HFFc6 (cell line): ENCODE results near the gene TMEM181. TPM values are rescaled to one million over a fixed set of nuclear protein-coding genes. Genes with fewer than 3 reads are reported as not detected.
"Not testable (repeated sequence)": the region's sequence is repeated elsewhere in the genome, so short reads cannot be mapped to it uniquely, and the experiment has no call there.

Experiments used
- DNase-seq: peaks from one replicate; pipeline ENCODE4 v3.0.0-alpha.2; 2018
- H3K27ac Mint-ChIP-seq: 2 replicates; pipeline ENCODE4 v1.8.0; 2020; ENCODE audit warnings: mild to moderate bottlenecking, mixed read lengths
- H3K27me3 Mint-ChIP-seq: 2 replicates; pipeline ENCODE4 v1.8.0; 2021; ENCODE audit warnings: mild to moderate bottlenecking, moderate library complexity, mixed read lengths; ENCODE audit not compliant: insufficient read depth
- H3K36me3 Mint-ChIP-seq: 2 replicates; pipeline ENCODE4 v1.8.0; 2021; ENCODE audit warnings: low read depth, mixed read lengths
- H3K4me1 Mint-ChIP-seq: 2 replicates; pipeline ENCODE4 v1.8.0; 2020; ENCODE audit warnings: low read depth, mixed read lengths
- H3K4me3 Mint-ChIP-seq: 2 replicates; pipeline ENCODE4 v1.8.0; 2020; ENCODE audit warnings: mild to moderate bottlenecking, moderate library complexity, mixed read lengths
- H3K9me3 Mint-ChIP-seq: 2 replicates; pipeline ENCODE4 v1.8.0; 2020; ENCODE audit warnings: mild to moderate bottlenecking, mixed read lengths
- CTCF ChIP-seq: fragments of 200-600 bp; sonication (generic); IDR thresholded peaks from 2 replicates; pipeline ENCODE4 v1.5.0; 2021; ENCODE audit warnings: antibody characterized with exemption, mild to moderate bottlenecking
- total RNA-seq, 6 experiments: library from RNA; stranded (reverse); fragmentation: NEBNext Ultra II Directional; extraction: Animal tissue kit (Norgen Biotek cat#: 25700); gene quantifications; 2 replicates in 1 of 6; 3 replicates in 5 of 6; pipeline ENCODE4 v1.2.3, GENCODE V29; 2021

Gene TMEM181
- total RNA-seq, 6 experiments from 2014 or later: 25.8 to 37.8 (median 30.1) TPM

DNA sequence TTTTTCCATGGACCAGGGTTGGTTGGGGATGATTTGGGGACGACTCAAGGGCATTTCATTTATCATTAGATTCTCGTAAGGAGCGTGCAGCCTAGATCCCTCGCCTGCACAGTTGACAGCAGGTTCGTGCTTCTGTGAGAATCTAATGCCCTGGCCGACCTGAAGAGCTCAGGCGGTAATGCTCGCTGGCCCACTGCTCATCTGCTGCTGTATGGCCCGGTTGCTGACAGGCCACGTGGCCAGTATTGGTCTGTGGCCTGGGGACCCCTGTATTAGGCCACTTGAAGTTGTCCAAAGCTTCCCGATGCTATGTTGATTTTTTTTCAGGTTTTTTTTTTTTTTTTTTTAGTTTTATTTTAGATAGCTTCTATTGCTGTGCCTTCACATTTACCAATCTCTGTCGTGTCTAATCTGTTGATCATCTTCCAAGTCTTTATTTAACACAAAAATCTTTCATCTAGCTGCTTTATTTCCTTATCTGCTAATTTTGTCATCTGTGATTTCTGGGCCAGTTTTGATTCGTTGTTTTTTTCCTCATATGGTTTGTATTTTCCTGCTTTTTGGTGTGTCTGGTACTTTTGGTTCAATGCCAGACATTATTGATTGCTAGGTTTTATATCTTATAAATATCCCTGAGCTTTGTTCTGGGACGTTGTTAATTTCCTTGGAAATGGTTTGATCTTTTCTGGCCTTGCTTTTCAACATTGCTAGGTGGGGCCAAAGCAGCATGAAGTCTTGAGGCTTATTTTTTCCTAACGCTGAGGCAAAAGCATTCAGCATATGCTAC lies 43.6 kb downstream of the TMEM181 start:
- Mint-ChIP-seq H3K27ac (no peak overlapping the region), H3K27me3 (no peaks in the 10 kb centered on the region; the same call in 1 of the 2 replicates), H3K4me1 (no peaks in the 10 kb centered on the region), H3K4me3 (no peak overlapping the region), H3K36me3 (peaks cover 21% of the 10 kb centered on the region), H3K9me3 (no peaks in the 10 kb centered on the region)
- DNase-seq: no peak
- no peak for TF ChIP-seq CTCF

- H3K27me3 Mint-ChIP-seq: no peaks in the 10 kb centered on the region; the same call in 1 of the 2 replicates
- H3K27ac Mint-ChIP-seq: no peak overlapping the region
These were observed 44.1 kb downstream of the TMEM181 start for GRCh38 chr6:158604048-158604406.

GRCh38 chr6:158605266-158605878 lies 45.5 kb downstream of the TMEM181 start:
- Mint-ChIP-seq H3K27ac (no peak overlapping the region), H3K27me3 (no peaks in the 10 kb centered on the region; the same call in 1 of the 2 replicates), H3K36me3 (peaks cover 20% of the 10 kb centered on the region), H3K4me3 (no peak overlapping the region), H3K4me1 (0 out of 2 replicates have a peak, but pooled peaks cover 5% of the 10 kb centered on the region), H3K9me3 (no peaks in the 10 kb centered on the region)
- TF ChIP-seq CTCF: peak; percentile 85
- DNase-seq: peak; percentile 68

More at GRCh38 chr6:158604048-158604406, 44.1 kb downstream of the TMEM181 start:
- Mint-ChIP-seq H3K9me3 (no peaks in the 10 kb centered on the region), H3K4me1 (no peaks in the 10 kb centered on the region), H3K36me3 (peaks cover 24% of the 10 kb centered on the region), H3K4me3 (no peak overlapping the region)
- no peak for TF ChIP-seq CTCF
- DNase-seq: no peak

DNA sequence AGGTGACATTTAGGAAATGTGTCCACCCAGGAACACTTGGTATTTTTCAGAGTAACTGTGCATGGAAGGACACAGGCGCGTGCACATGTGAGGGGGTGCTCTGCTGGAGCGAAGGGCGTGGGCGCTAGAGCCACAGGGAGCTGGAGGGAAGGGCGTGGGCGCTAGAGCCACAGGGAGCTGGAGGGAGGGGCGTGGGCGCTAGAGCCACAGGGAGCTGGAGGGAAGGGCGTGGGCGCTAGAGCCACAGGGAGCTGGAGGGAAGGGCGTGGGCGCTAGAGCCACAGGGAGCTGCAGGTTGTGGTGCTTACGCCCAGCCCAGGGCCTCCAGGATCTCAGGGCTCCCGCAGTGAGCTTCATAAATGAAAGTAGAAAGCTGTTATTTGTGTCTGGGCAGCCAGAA lies 46.1 kb downstream of the TMEM181 start:
- H3K27me3 Mint-ChIP-seq, H3K4me3 Mint-ChIP-seq, H3K27ac Mint-ChIP-seq, H3K9me3 Mint-ChIP-seq, DNase-seq, H3K4me1 Mint-ChIP-seq: not testable (repeated sequence)
- peaks cover 20% of the 10 kb centered on the region for H3K36me3 Mint-ChIP-seq

DNA sequence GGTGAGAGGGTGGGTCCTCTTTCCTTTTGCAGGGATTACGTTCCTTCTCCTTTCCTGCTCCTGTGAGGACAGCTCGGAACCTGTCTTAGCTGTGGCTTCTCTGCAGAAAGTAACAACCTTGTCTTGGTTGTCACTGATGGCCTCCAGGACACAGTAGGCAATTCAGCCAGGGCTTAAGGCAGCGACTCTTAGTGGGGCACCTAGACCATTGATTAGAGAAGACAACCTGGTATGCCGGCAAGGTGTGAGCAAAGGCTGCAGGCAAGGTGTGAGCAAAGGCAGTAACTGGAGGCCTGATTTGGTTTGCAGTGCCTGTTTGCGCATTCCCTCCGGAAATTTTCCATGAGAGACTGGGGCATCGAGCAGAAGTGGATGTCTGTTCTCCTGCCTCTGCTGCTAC lies 47.0 kb downstream of the TMEM181 start:
- Mint-ChIP-seq H3K4me3 (no peak overlapping the region), H3K9me3 (no peaks in the 10 kb centered on the region), H3K27me3 (no peaks in the 10 kb centered on the region; the same call in 1 of the 2 replicates), H3K4me1 (0 out of 2 replicates have a peak, but pooled peaks cover 8% of the 10 kb centered on the region), H3K36me3 (peaks cover 20% of the 10 kb centered on the region), H3K27ac (peak overlapping the region; percentile 18; the same call in 1 of the 2 replicates)
- no peak for DNase-seq
- TF ChIP-seq CTCF: no peak
